ENCODE results near the gene ZDHHC6.
"Not testable (repeated sequence)": the region's sequence is repeated elsewhere in the genome, so short reads cannot be mapped to it uniquely, and the experiment has no call there.

ZDHHC6 gene

DNA sequence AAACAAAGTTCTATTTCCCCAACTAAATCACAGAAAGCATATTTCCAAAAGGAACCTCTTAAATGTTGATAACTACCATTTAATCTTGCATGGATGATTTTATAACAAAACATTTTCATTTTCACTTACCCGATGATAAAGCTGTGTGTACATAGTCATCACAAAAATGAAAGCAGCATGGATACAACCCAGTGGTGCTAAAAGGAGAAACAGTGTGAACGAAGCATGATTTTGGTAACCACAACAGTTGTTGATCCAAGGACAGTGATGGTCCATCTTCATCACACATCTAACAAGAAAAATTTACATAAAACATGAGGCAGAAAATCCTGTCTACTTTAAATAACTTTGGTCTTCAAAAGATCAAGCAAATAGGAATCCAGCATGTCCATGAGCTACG lies 4.7 kb downstream of the ZDHHC6 start:
- DNase-seq = no peak

DNA sequence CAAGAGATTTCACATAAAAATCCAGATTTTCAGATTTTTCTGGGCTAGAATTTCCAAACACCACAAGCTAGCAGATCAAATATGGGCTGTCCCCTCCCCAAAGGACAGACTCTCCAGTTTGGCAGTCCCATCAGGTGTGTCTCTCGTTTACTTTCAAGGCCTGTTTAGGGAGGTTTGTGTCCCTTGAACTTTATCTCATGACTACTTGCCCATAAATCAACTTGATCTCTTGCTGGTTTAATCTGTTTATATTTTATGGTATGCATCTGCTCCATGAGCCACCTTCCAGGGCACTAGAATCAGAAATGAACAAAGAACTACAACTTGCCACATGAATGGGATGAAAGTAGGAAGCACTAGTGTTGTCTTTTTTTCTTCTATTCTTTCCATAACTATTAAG lies 5.2 kb downstream of the ZDHHC6 start:
- DNase-seq = no peak

DNA sequence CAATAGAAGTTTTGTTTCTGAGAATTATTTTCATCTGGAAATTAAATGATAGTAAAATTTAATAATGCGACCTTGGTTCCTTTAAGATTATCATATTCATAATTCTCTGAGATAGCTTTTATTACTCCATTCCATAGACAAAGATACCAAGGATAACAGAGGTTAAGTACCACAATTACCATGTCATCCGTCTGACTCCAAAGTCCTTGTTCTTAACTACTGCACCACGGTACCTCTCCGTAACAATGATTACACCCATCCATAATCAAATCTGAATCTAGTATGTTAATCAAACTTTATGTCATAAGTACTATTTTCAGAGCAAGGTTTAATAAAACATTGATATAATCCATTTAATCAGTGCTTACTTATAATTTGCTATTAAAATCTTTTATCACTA lies 8.4 kb downstream of the ZDHHC6 start:
- DNase-seq = no peak

DNA sequence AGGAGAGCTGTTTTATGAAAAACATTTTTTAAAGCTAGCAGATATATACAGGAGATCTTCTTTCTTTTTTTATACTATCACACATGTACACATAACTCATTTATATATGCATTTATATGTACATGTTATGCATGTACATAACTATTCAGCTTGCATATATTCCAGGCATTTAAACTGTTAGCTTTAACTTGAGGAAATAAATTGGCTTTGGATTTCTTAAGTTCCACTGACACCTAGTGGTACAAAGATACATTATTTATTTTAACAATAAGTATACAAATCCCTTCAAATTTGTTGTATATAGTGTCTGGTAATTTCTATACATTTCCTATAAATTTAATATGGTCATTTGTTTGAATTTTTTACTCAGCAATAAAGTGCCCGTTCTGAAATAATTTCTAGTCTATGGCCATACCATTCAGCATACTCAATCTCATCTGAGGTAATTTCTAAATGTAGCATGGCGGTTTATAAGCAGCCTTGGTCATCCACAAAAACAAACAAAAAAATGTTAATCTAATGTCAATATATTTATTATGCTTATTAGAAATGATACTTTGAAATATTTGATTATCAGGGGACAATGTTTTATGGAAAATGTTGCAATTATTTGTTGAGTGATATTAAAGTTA lies 11.6 kb downstream of the ZDHHC6 start:
- peak in 1 of 3 experiments; percentile 3 for DNase-seq

DNA sequence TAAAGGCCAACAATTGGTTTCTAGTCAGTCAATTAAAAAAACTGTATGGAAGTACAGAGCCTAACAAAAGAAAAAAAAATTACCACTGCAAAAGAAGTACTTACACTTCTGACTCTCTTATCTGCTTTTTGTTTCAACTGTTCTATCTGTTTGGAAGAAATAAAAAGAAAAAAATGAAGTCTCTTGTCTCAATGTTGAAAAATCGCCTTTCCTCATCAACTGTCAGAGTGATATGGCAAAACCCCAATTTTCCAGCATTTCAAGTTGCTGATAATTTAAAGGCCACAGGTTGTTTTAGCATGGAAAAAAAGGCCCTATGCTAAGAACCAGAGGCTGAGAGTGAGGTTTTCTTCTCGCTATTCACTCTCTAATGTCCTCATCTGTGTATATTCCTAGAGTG lies 13.6 kb downstream of the ZDHHC6 start:
- no peak for DNase-seq

DNA sequence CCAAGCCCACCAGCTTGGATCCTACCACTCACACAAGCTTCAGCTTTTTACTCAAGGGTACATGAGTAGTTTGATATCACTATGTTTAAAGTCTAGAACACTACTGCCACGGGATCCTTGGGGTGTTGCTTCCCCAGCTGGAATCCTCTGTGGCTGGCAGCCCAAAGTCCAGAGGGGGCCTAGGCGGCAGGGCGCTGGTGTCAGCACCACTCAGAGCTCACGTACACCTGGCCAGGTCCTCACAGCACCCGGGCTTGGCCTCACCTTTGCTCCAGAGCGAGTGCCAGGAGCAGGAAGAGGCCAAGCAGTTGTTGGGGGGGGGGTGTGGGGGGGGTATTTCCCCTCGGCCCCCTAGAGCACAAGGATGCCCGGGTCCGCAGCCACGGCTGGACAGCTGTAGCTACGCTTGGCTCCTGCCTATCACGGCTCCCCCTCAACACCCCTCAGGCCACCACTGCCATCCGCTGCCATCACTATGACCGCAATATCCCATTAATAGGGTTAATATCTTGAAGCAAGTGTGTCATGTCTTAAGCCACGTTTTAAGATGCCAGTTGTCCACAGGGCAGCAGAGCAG lies 17.0 kb downstream of the ZDHHC6 start:
- DNase-seq = no peak

DNA sequence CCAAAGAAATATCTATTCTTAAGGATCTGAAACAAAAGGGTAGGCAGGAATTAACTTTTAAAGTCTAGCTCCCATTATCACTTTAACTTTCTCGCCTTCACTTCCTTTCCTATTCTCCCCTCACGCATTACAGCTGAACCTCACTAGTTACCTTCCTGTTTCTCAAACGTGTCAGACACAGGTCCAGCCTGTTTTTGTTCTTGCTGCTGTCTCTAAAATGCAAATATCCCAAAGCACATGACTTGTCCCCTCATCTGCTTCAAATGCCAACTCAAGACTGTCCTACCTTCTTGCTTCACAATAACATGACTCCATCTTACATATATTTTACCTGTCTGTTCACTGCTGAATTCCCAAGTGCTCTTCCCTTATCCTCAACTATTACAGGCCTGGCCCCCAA lies 17.6 kb downstream of the ZDHHC6 start:
- DNase-seq = no peak

DNA sequence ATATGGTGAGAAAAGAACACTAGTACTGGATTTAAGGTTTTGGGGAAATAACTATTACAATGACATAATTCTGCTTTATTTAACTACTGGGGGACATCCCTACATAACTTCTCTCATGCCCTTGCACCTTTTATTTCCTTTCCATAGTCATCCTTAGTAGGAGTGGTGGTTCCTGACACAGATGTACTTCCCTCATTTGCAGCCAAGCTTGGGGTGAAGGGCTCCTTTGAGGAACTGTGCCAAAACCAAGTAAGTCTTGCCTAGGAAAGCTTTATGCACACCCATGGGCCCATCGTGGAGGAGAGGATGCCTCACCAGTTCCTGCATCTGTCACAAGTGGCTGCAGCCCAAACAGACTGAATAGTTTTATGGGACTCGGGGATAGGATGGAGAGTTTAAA lies 20.6 kb downstream of the ZDHHC6 start:
- DNase-seq = no peak

DNA sequence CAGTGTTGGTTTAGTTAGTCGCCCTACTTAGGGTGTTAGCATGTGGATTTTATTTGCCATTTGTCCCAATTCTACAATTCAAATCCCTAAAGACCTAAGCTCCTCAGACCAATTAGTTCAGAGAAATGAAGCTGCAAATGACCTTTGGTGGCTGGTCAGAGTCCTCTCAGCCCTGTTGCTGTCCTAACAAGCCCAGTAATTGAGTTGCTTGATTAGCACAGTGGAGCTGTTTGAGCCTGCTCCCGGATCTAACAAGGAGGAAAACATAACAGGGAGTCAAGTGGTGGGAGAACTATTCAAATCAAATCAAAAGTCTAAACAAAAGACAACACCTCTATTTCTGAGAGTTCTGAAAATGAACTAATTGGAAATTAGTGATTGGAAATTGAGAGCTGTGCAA lies 22.1 kb downstream of the ZDHHC6 start:
- no peak for DNase-seq

DNA sequence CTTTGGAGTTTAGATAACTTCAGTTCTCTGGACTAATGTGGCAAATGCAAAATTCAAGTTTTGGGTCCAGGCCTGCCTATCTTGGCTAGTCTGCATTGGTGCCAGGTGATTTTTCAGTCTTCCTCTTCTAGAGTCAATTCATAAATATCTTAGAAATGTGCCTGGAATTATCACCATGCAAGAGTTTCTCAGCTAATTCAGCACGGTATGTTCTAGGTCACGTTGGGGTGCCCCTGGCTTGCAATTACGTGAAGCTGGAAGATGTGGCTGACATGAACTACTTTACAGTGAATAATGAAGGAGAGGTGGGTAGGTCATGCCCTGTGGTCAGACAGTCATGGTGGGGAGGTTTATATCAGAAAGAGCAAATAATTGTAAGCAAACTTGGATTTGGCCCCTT lies 25.0 kb downstream of the ZDHHC6 start:
- DNase-seq = no peak

DNA sequence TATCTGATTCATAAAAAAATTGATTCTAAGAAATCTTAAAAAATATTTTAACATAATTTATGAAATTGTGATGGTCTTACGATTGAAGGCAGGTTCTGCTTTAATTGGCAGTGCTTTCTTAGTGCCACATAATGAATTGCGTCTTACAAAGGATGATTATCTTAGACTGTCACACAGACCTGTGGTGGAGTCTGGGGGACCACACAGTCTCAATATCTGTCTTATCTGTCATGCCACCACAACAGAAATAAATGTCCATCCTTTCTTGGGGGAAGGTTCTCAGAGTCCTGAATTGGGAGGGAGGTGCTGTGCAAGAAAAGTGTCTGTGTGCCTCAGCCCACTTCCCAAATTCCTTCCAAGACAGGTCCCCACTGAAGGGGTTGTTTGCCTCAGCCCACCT lies 34.0 kb downstream of the ZDHHC6 start:
- no peak for DNase-seq

DNA sequence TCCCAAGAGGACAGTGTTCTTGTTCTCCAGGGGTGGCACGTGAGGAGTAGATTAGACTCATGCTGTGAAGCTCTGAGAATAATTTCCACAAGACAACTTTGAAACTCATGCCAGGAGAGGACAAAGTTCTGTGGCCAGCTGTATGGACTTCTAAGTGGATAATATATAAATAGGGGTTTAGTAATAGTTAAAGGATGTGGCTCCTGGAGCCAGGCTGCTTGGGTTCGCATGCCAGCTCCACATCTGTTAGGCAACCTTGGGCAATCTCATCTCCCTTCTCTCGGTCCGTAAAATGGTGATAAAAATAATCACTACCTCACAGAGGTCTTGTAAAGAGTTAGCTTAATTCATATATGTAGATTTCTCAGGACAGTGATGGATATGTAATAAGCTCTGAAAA lies 37.0 kb downstream of the ZDHHC6 start:
- DNase-seq = no peak

DNA sequence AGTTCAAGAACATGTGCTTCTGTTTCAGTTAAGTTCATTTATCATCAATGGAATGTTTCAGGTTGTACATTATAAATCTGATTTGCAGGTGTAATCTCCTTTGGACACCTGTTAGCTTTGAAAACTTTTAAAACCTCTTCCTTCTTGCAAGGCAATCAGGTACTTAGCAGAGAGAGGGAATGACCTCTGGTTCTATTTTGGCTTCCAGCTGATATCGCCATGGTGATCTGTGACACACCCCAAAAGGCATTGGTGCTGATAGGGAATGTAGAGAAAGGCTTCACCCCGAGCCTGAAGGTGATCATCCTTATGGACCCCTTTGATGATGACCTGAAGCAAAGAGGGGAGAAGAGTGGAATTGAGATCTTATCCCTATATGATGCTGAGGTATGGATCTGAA lies 37.4 kb downstream of the ZDHHC6 start:
- DNase-seq = no peak

DNA sequence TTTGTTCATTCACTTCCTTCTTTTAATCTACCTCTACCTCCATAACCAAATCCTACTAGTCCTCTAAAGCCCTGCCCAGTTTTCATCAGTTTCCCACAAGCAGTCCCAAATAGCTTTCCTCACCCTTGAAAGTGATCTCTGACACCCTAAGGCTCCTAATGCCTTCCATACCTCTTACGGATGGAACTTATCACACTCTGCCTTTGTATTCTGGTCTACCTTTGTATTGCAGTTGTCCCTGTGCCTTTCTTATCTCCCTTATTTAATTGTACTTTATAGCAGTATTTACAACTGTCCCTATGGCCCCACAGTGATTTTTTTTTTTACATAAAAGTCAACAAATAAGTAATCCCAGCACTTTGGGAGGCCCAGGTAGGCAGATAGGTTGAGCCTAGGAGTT lies 39.0 kb downstream of the ZDHHC6 start:
- no peak for DNase-seq

DNA sequence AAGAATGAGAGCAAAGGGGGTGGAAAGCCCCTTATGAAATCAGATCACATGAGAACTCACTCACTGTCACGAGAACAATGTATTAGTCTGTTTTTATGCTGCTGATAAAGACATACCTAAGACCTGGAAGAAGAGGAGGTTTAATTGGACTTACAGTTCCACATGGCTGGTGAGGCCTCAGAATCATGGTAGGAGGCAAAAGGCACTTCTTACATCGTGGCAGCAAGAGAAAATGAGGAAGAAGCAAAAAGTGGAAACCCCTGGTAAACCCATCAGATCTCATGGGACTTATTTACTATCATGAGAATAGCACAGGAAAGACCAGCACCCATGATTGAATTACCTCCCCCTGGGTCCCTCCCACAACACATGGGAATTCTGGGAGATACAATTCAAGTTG lies 39.9 kb downstream of the ZDHHC6 start:
- not testable (repeated sequence) for DNase-seq

DNA sequence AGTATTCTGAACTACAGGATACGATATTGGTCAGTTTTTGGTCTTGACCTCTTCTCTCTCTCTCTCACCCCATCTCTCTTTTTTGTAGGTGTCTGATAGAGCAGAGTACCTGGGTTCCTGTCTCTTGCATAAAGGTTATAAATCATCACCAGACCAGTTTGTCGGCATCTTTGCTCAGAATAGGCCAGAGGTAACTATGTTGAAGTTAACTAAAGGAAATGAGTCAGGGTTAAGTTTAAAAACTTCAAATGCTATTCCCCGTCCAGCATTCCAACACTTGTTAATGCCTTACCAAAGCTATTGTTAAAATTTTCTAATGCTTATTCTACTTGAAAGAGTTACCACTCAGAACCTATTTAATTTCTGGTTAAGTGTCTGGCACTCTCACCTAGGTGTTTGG lies 42.1 kb downstream of the ZDHHC6 start:
- no peak for DNase-seq

DNA sequence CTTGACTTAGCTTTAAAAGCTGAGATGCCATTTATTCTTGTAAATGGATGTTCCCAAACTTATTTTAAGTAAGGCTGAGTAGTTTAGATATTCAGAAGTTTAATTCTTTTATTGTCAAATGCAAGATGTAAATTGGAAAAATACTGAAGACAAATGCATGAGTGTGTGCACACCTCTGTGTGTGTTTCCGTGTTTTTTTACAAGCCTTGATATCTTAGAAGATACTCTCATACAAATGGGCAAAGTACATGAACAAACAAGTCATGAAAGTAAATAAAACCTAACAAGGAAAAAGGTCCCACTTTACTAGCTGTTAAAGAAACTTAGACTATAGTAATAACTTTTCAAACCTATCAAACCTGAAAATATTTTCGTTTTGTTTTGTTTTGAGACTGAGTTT lies 43.8 kb downstream of the ZDHHC6 start:
- DNase-seq = no peak

DNA sequence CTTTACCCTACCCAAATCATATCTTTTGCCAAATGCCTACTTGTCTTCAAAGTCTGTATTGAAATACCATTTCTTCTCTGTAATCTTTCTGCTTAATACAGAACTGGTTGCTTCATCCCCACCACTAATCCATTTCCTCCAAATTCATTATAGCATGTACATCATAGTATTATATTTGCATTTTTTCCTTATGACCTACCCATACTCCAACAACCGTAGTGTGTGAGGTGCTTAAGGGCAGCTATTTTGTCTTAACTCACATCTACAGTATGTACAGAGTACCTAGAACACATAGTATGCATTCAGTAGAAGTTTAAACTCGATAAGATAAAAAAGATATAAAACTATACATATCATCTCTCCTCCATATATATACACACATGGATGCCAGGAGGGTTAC lies 49.1 kb downstream of the ZDHHC6 start:
- DNase-seq = no peak

DNA sequence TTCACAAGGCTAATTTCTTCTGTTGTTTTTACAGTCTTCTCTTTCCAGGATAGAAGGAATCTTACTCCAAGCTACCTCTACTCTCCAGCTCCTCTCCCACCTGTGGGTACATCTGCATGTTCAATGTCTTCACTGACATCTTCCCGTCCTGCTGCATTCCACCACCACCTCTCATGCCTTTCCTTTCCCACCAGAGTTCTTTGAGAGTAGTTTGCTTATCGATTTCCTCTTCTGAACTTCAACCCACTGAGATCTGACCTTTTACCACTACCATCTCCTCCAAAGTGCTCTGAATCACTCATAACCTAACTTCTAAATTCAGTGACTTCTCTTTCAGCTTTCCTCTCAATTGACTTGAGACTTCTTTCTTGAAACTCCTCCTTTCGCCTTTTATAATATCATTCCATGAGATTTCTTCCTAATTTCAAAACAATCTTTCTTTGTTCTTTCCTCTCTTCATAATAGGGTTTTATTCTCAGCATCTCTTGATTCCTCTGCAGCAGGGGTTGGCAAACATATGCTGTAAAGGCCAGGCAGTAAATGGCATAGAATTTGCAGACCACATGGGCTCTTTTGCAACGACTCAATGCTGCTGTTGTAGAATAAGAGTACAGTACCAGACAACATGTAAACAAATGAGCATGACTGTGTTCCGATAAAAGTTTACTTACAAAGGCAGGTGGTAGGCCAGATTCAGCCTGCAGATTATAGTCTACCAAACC lies 50.7 kb downstream of the ZDHHC6 start:
- no peak for DNase-seq

DNA sequence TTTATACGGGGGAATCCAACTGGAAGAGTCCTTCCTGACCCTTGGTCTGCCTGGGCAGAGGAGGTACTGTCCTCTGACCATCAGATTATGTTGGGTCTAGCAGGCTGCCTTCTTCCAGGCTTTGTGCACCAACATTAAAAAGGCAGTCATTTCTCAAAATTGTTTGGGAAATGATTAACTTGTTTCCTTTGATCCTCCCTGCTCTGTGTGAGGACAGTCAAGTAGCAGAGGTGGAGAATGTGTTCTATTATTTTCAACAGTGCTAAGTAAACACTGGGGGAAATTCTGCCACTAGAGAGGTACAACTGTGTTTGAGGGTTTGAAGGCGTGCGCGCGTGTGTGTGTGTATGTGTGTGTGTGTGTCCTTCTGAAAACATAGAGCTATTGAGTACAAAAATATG lies 52.2 kb downstream of the ZDHHC6 start:
- DNase-seq = peak in 1 of 3 experiments; percentile 8

DNA sequence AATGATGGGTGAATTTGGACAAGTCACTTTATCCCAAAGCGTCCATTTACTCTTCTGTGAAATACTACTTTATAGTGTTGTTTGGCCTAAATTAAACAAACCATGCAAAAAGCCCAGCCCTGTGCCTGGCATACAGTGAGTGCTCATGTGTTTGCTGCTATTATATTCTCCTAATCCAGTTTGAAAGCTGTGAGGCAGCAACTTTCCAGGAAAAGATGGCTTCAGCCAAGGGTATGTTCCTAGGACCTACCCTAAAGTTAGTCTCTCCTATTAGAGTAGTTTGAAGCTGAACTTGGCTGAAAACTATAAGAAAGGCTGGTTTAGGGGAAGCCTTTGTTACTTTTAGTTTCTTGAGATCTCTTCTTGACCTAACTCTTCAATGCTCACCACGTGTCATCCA lies 52.9 kb downstream of the ZDHHC6 start:
- no peak for DNase-seq

DNA sequence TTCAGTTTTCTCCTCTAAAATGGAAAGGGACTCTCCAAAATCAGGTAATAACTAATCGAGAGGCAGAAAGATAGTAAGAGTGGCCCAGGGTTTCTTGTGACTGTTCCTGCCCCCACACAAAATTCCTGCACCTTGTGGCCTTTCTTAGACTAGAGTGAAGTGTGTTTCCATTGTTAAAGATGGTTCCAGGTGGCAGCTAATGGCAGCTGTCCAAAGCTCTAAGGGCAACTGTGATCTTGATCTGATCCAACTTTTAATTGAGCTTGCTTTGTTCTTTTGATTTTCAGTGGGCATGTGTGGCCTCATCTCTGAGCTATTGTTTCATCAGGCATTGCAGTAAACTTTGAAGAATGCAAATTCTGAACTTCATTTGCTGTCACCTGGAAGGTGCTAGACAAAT lies 53.4 kb downstream of the ZDHHC6 start:
- DNase-seq = no peak

DNA sequence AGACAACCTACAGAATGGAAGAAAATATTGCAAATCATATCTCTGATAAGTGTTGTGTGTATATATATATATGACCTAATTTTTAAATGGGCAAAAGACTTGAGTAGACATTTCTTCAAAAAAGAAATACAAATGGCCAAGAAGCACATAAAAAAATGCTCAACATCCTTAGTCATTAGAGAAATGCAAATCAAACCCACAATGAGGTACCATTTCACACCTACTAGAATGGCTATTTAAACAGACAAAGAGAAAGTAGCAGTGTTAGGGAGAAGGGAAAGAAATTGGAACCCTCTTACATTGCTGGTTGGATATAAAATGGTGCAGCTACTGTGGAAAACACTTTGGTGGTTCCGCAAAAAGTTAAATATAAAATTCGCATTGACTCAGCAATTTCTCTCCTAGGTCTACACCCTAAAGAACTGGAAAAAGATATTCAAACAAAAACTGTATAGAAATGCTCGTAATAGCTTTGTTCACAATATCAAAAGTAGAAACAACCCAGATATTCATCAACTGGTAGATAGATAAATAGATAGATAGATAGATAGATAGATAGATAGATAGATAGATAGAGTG lies 56.5 kb downstream of the ZDHHC6 start:
- no peak for DNase-seq

DNA sequence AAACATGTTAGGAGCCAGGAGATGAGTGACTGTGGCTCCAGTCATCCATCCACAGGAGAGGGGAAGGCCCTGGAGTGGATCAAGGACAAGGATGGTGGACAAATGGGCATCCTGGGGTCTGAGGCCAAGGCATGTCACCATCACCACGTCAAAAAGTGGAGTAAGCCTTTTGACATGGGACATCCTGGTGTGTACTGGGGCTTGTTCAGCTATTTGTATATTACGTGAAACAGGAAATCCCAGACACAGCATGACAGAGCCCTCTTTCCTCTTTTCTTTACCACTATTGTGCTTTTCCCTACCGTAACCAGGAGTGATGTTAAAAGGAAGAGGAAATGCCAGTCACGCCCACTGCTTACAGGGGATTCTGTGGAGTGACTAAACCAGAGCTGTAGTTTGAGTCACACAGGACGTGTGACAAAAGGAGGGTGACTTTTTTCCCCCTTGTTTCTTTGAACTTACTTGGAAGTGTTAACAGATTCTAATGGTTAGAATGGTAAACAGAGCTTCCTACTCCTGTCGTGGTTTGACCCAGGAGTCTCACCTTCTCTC lies 57.4 kb downstream of the ZDHHC6 start:
- no peak for DNase-seq
